Vagina (tissue), 2 donors: Measurements from ENCODE around the gene PCDH1. TPM values are rescaled to one million over a fixed set of nuclear protein-coding genes. Genes with fewer than 3 reads are reported as not detected.

Experiments
- DNase-seq, 2 donors: peaks; one replicate each; pipeline ENCODE4 v3.0.0-alpha.2; 2017; ENCODE audit errors: extremely low spot score in 2 of 2
- H3K27ac ChIP-seq: fragments of 200-600 bp; sonication (generic); one replicate; pipeline ENCODE4 v1.5.1; 2019
- H3K27me3 ChIP-seq: fragments of 200-600 bp; sonication (generic); one replicate; pipeline ENCODE4 v1.5.1; 2019
- H3K36me3 ChIP-seq, 2 donors: fragments of 200-600 bp; sonication (generic); one replicate each; pipeline ENCODE4 v1.5.1; 2017 to 2019
- H3K4me1 ChIP-seq: fragments of 200-600 bp; sonication (generic); one replicate; pipeline ENCODE4 v1.5.1; 2019
- H3K4me3 ChIP-seq, 2 donors: fragments of 200-600 bp; sonication (generic); 1 replicate in 1 of 2; 2 replicates in 1 of 2; pipeline ENCODE4 v1.5.1; 2016 to 2019
- H3K9me3 ChIP-seq: fragments of 200-600 bp; sonication (generic); one replicate; pipeline ENCODE4 v1.5.1; 2019
- CTCF ChIP-seq, 3 experiments: fragments of 450-650 bp in 2 of 3; fragments of 200-600 bp in 1 of 3; sonication (generic) in 1 of 3; IDR thresholded peaks; one replicate each; pipeline ENCODE4 v1.5.1; 2017 to 2019; ENCODE audit warnings: antibody characterized with exemption in 3 of 3, mild to moderate bottlenecking in 2 of 3, moderate library complexity in 2 of 3
- POLR2A ChIP-seq, 2 donors: fragments of 450-650 bp; IDR thresholded peaks; one replicate each; pipeline ENCODE4 v1.6.1; 2017; ENCODE audit warnings: antibody characterized with exemption in 2 of 2, mild to moderate bottlenecking in 2 of 2, moderate library complexity in 2 of 2
- POLR2AphosphoS5 ChIP-seq, 2 donors: sonication (generic); formaldehyde crosslinking; IDR thresholded peaks; one replicate each; pipeline ENCODE4 v1.9.0; 2017; ENCODE audit warnings: antibody characterized with exemption in 2 of 2, mild to moderate bottlenecking in 2 of 2, low read depth in 1 of 2; ENCODE audit not compliant: insufficient read depth in 1 of 2
- intact Hi-C: fragments of 100-400 bp; cut with DNase I; formaldehyde crosslinking; loops from one replicate; pipeline ENCODE4 v1.15.1; 2023
- total RNA-seq: library from RNA; depleted of rRNA; stranded (reverse); fragments of >200 nt; gene quantifications from one replicate; pipeline ENCODE4 v1.2.3, GENCODE V29; 2016

Gene PCDH1
- total RNA-seq, 1 donor from 2014 or later = 38.8 TPM

- H3K4me1 ChIP-seq = peaks cover 5% of the 10 kb centered on the region
- peaks cover 13% of the 10 kb centered on the region for H3K27me3 ChIP-seq
- H3K4me3 ChIP-seq = no peak overlapping the region
- H3K9me3 ChIP-seq = no peaks in the 10 kb centered on the region
- no peaks in the 10 kb centered on the region for H3K36me3 ChIP-seq
- intact Hi-C loops = no loop called here
- no peak for TF ChIP-seq CTCF (IDR thresholded peaks at IDR 0.05)
- no peak for TF ChIP-seq POLR2AphosphoS5 (IDR thresholded peaks at IDR 0.05; ENCODE audit: insufficient read depth in 1 of 2, low read depth in 1 of 2)
- no peak for TF ChIP-seq POLR2A (IDR thresholded peaks at IDR 0.05)
- no peak overlapping the region for H3K27ac ChIP-seq
- DNase-seq = no peak
Measured at GRCh38 chr5:141883184-141883891, 5.1 kb upstream of the PCDH1 start.

- H3K36me3 ChIP-seq = no peaks in the 10 kb centered on the region
- peaks cover 8% of the 10 kb centered on the region for H3K4me1 ChIP-seq
- H3K27me3 ChIP-seq = peaks cover 13% of the 10 kb centered on the region
- TF ChIP-seq POLR2A (IDR thresholded peaks at IDR 0.05) (no peak), CTCF (IDR thresholded peaks at IDR 0.05) (no peak), POLR2AphosphoS5 (IDR thresholded peaks at IDR 0.05; ENCODE audit: insufficient read depth in 1 of 2, low read depth in 1 of 2) (no peak)
- no peak for DNase-seq
- H3K27ac ChIP-seq = no peak overlapping the region
- no peaks in the 10 kb centered on the region for H3K9me3 ChIP-seq
- intact Hi-C loops = no loop called here
- H3K4me3 ChIP-seq = no peak overlapping the region
Measured at GRCh38 chr5:141882594-141883183, 4.5 kb upstream of the PCDH1 start.

GRCh38 chr5:141881886-141882285 is 3.7 kb upstream of the PCDH1 start:
- DNase-seq = no peak
- no peak overlapping the region for H3K4me3 ChIP-seq

GRCh38 chr5:141880961-141881801 is 3.0 kb upstream of the PCDH1 start:
- intact Hi-C loops = no loop called here
- TF ChIP-seq CTCF (IDR thresholded peaks at IDR 0.05) = no peak
- no peak for TF ChIP-seq POLR2AphosphoS5 (IDR thresholded peaks at IDR 0.05; ENCODE audit: insufficient read depth in 1 of 2, low read depth in 1 of 2)
- TF ChIP-seq POLR2A (IDR thresholded peaks at IDR 0.05) = no peak
- H3K36me3 ChIP-seq = no peaks in the 10 kb centered on the region
- H3K4me1 ChIP-seq = peaks cover 23% of the 10 kb centered on the region
- H3K4me3 ChIP-seq = no peak overlapping the region
- H3K9me3 ChIP-seq = no peaks in the 10 kb centered on the region
- peak in 1 of 2 donors; percentile 70 for DNase-seq
- H3K27ac ChIP-seq = no peak overlapping the region
- H3K27me3 ChIP-seq = peaks cover 26% of the 10 kb centered on the region

More at GRCh38 chr5:141881886-141882285, 3.7 kb upstream of the PCDH1 start:
- TF ChIP-seq POLR2A (IDR thresholded peaks at IDR 0.05) (no peak), POLR2AphosphoS5 (IDR thresholded peaks at IDR 0.05; ENCODE audit: insufficient read depth in 1 of 2, low read depth in 1 of 2) (no peak), CTCF (IDR thresholded peaks at IDR 0.05) (no peak)
- Histone ChIP-seq H3K27me3 (peaks cover 19% of the 10 kb centered on the region), H3K9me3 (no peaks in the 10 kb centered on the region), H3K27ac (no peak overlapping the region), H3K36me3 (no peaks in the 10 kb centered on the region), H3K4me1 (peaks cover 16% of the 10 kb centered on the region)
- intact Hi-C loops = no loop called here
